Activated T-cell treated with anti-CD3 and anti-CD28 coated beads for 1 hour (primary cell): ENCODE data around the gene SPG21.
"Not testable (repeated sequence)": the region's sequence is repeated elsewhere in the genome, so short reads cannot be mapped to it uniquely, and the experiment has no call there.

ENCODE experiments used
- DNase-seq: peaks from one replicate; pipeline ENCODE4 v3.0.0-alpha.2; 2020; ENCODE audit warnings: low read depth

Gene SPG21

GRCh38 chr15:64989416-64990167, at the start of gene SPG21:
Gene SPG21 (minus strand): TSS chr15:64989914. CDS start chr15:64983569, 6,345 bp downstream.
- DNase-seq: peak; percentile 87

DNA sequence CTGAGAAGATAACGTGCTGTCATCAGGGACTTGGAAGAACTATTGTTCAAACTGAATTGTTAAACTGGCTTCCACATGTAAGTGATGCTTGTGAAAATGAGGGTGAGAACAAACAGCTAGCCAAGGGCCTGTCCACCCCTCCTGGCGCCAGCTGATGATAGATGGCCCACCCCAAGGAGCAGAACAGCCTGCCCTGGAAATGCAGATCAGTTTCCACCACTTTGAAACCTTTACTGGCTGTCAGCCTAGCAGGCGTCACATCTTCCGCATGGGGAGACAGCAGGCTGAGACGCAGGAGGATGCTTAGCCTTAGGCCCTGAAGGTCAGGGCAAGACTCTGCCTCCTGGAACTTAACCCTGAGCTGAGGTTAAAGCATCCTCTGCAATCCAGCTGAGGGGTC, 49.1 kb upstream of the SPG21 start:
- no peak for DNase-seq

DNA sequence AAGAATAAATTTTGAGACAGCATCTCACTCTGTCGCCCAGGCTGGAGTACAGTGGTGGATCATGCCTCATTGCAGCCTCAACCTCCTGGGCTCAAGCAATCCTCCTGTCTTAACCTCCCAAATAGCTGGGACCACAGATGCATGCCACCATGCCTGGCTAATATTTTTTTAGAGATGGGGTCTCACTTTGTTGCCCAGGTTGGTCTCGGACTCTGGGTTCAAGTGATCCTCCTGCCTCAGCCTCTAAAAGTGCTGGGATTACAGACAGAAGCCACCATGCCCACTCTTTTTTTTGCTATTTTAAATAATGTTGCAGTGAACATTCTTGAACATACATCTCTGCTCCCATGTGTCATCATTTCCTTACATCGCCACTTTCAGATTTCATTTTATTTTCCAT, 48.7 kb upstream of the SPG21 start:
- DNase-seq: no peak

DNA sequence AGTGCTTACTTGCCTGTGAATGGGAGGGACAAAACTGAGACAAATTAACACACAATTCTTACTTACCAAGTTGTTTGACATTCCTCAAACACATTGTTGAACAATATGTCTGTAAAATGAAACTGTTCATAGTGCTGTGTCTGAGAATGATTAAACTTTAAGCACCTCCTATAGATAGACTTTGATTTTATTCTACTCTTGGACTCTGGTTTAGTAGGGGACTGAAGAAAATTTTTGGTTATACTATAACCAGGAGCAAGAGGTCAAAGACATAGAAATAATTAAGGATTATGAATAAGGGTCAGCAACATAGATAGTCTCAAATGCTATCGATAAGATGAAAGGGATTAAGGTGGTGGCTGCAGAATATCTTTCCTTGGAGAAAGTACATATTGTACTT, 47.6 kb upstream of the SPG21 start:
- DNase-seq: no peak

GRCh38 chr15:65034719-65035118, 45.0 kb upstream of the SPG21 start:
- no peak for DNase-seq

GRCh38 chr15:65033659-65034269, 44.0 kb upstream of the SPG21 start:
- DNase-seq: no peak

- no peak for DNase-seq
These were observed 43.3 kb upstream of the SPG21 start for GRCh38 chr15:65032801-65033537.

- no peak for DNase-seq
These were observed 40.1 kb upstream of the SPG21 start for GRCh38 chr15:65029736-65030208.

- DNase-seq: peak; percentile 95
These were observed 39.4 kb upstream of the SPG21 start, which contains the start of gene MTFMT for GRCh38 chr15:65028921-65029735. Gene MTFMT (minus strand): TSS chr15:65029639. CDS start chr15:65029613, 26 bp downstream.

- DNase-seq: no peak
These were observed 38.6 kb upstream of the SPG21 start for GRCh38 chr15:65028338-65028737.

DNA sequence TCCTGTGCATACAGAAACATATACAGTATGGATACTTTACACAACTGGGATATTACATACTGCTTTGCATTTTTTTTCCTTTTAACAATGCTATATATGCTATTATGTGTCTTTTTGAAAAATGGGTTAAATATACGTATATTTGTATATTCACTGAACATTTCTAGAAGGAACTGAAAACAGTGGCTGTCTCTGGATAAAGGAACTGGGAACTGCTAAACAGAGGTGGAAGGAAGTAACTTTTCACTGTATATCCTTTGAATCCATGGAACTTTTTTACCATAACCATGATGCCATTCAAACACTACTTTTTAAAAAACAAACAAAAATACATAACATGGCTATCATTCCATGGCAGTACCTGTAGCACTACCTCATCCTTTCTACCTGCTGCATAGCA, 37.9 kb upstream of the SPG21 start:
- DNase-seq: no peak

DNA sequence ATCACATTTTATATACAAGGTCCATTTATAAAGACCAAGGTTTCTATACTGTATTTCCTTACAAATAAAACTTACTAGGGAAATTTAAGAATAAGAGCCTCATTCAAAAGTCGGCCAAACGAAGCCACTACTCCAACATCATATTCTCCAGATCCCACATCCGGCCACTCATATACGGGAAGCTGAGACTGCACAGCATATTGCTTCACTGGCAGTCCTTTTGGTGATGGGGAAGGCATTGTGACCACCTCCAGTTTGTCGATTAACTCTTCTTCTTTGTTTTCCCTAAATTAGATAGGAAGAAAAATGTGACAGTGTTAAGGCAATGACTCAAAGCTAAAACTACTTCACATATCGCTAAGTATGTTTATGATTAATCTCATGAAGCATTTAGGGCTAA, 37.0 kb upstream of the SPG21 start:
- DNase-seq: no peak

DNA sequence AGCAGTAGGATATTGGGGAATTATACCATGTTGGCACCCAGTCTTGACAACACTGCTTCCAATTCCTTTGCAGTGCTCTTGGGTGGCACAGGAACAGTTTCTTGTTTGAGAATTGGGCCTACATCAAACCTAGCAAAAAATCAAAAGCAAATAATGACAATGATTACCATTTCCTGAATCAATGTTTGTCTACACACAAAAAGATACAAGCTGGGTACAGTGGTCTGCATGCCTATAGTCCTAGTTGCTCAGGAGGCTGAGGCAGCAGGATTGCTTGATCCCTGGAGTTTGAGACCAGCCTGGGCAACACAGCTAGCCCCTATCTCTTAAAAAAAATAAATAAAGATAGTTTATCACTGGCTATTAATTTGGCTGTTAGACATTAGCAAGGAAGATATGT, 31.8 kb upstream of the SPG21 start:
- no peak for DNase-seq

GRCh38 chr15:65020419-65020818, 30.7 kb upstream of the SPG21 start:
- DNase-seq: no peak

- not testable (repeated sequence) for DNase-seq
These were observed 21.5 kb upstream of the SPG21 start for GRCh38 chr15:65011198-65011597.

DNA sequence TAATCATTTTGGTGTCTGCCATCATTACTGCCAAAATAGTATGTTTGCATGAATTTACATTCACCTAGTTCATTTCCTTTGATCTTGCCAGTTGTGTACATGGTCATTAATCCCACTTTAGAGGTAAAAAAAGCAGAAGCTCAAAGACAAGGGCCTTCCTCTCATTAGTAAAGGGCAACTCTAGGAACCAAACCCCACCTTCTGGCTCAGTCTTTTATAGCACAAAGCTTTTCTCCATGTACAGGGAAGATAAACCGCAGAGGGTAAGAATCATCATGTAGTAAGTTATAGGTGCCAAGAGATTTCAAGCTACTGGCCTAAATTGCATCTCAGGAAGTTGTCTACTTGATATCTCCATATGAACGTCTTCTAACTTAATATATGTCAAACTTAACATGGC, 19.3 kb upstream of the SPG21 start:
- no peak for DNase-seq

- no peak for DNase-seq
These were observed 17.2 kb upstream of the SPG21 start for GRCh38 chr15:65006876-65007275.

- DNase-seq: no peak
These were observed 15.3 kb upstream of the SPG21 start for GRCh38 chr15:65004993-65005392.

DNA sequence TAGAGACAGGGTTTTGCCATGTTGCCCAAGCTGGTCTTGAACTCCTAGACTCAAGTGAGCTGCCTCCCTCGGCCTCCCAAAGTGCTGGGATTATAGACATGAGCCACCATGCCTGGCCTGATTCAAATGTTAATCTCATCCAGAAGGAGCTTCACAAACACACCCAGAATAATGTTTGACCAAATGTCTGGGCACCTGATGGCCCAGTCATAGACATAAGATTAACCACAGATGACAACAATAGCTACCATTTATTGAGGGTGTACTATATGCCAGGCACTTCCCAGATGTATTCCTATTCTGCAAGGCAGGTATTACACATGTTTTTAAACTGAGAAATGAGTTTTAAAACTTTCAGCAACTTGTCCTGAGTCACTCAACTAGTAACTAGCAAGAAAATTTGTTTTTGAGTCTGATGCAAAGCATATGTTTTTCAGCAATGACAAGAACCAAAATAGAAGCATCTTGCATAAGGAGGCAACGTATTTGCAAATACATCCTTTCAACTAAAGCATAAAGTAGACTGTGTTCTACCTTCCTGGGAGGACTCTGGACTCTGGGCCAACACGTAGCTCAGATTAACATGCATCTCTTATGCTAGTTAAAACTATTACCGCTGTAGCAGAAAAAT, 8.1 kb upstream of the SPG21 start:
- DNase-seq: no peak

- no peak for DNase-seq
These were observed 7.4 kb upstream of the SPG21 start for GRCh38 chr15:64997066-64997465.

DNA sequence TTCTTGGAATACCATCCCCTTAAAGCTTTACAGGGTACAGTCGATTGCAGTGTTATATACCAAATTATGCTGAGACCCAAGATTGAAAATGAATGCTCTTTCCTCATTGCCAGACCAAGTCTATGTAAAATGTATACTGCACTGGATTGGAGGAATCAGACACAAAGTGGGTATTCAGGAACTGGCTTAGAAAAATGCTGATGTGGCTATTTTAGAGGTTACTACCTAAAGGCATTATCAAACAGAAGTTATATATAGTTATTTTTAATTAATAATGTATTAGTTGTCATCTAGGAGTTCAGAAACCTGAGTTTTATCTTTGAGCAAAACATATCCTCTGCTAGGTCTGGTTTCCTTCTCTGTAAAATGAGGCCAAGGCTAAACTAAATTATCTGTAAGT, 3.6 kb upstream of the SPG21 start:
- DNase-seq: no peak
